ENCODE measurements around the gene FAM114A2. TPM values are rescaled to one million over a fixed set of nuclear protein-coding genes. Genes with fewer than 3 reads are reported as not detected.

The FAM114A2 gene
- total RNA-seq, 2 experiments from 2014 or later: 25.0 to 25.9 TPM

- intact Hi-C loops (cut with micrococcal nuclease): no loop called here
- peaks cover 3% of the 10 kb centered on the region for H3K27me3 Mint-ChIP-seq (ENCODE audit: low read depth)
- no peaks in the 10 kb centered on the region for H3K36me3 Mint-ChIP-seq (ENCODE audit: low read depth)
These were observed 59.5 kb downstream of the FAM114A2 start for GRCh38 chr5:153979028-153979783.

GRCh38 chr5:153974813-153975163 lies 63.9 kb downstream of the FAM114A2 start:
- intact Hi-C loops (cut with micrococcal nuclease): loop anchor here (1.0 kb wide), 7 partner anchors 97 to 666 kb away; no protein-coding TSS in a partner anchor
- Mint-ChIP-seq H3K36me3 (ENCODE audit: low read depth) (no peaks in the 10 kb centered on the region), H3K4me1 (ENCODE audit: low read depth) (no peaks in the 10 kb centered on the region), H3K4me3 (no peak overlapping the region), H3K27me3 (ENCODE audit: low read depth) (peaks cover 3% of the 10 kb centered on the region), H3K9me3 (no peaks in the 10 kb centered on the region), H3K27ac (no peak overlapping the region)
- DNase-seq: no peak
- CTCF ChIA-PET: interaction anchor here (0.6 to 3.7 kb wide), 18 partner anchors 10 to 1414 kb away, joined by 3 to 27 read pairs (median 4); no protein-coding TSS in a partner anchor

More at GRCh38 chr5:153979028-153979783, 59.5 kb downstream of the FAM114A2 start:
- CTCF ChIA-PET: no interaction called here
- no peaks in the 10 kb centered on the region for H3K9me3 Mint-ChIP-seq
- H3K27ac Mint-ChIP-seq: no peak overlapping the region
- H3K4me1 Mint-ChIP-seq (ENCODE audit: low read depth): no peaks in the 10 kb centered on the region
- H3K4me3 Mint-ChIP-seq: no peak overlapping the region
- DNase-seq: no peak

GRCh38 chr5:153974131-153974812 lies 64.4 kb downstream of the FAM114A2 start:
- Mint-ChIP-seq H3K9me3 (no peaks in the 10 kb centered on the region), H3K4me1 (ENCODE audit: low read depth) (no peaks in the 10 kb centered on the region), H3K27ac (no peak overlapping the region), H3K36me3 (ENCODE audit: low read depth) (no peaks in the 10 kb centered on the region), H3K4me3 (no peak overlapping the region), H3K27me3 (ENCODE audit: low read depth) (peaks cover 3% of the 10 kb centered on the region)
- intact Hi-C loops (cut with micrococcal nuclease): loop anchor here (1.0 kb wide), 7 partner anchors 97 to 666 kb away; no protein-coding TSS in a partner anchor
- peak; percentile 58 for DNase-seq
- CTCF ChIA-PET: interaction anchor here (0.7 to 3.7 kb wide), 13 partner anchors 9 to 637 kb away, joined by 3 to 27 read pairs (median 4); no protein-coding TSS in a partner anchor

- H3K4me3 Mint-ChIP-seq: no peak overlapping the region
- intact Hi-C loops (cut with micrococcal nuclease): no loop called here
- no peaks in the 10 kb centered on the region for H3K9me3 Mint-ChIP-seq
- H3K4me1 Mint-ChIP-seq (ENCODE audit: low read depth): no peaks in the 10 kb centered on the region
- no peaks in the 10 kb centered on the region for H3K36me3 Mint-ChIP-seq (ENCODE audit: low read depth)
- CTCF ChIA-PET: no interaction called here
- H3K27ac Mint-ChIP-seq: no peak overlapping the region
- no peak for DNase-seq
- peaks cover 2% of the 10 kb centered on the region for H3K27me3 Mint-ChIP-seq (ENCODE audit: low read depth)
These were observed 66.5 kb downstream of the FAM114A2 start for GRCh38 chr5:153972240-153972639.

- H3K36me3 Mint-ChIP-seq (ENCODE audit: low read depth): no peaks in the 10 kb centered on the region
- H3K27me3 Mint-ChIP-seq (ENCODE audit: low read depth): peaks cover 2% of the 10 kb centered on the region
- H3K4me3 Mint-ChIP-seq: no peak overlapping the region
- no peaks in the 10 kb centered on the region for H3K9me3 Mint-ChIP-seq
- no peaks in the 10 kb centered on the region for H3K4me1 Mint-ChIP-seq (ENCODE audit: low read depth)
- no peak overlapping the region for H3K27ac Mint-ChIP-seq
- DNase-seq: no peak
- intact Hi-C loops (cut with micrococcal nuclease): no loop called here
- CTCF ChIA-PET: no interaction called here
These were observed 68.2 kb downstream of the FAM114A2 start for GRCh38 chr5:153970496-153970895.

GRCh38 chr5:153969563-153969895 lies 69.2 kb downstream of the FAM114A2 start:
- H3K27ac Mint-ChIP-seq: no peak overlapping the region
- no peaks in the 10 kb centered on the region for H3K4me1 Mint-ChIP-seq (ENCODE audit: low read depth)
- intact Hi-C loops (cut with micrococcal nuclease): no loop called here
- H3K4me3 Mint-ChIP-seq: no peak overlapping the region
- no peaks in the 10 kb centered on the region for H3K9me3 Mint-ChIP-seq
- DNase-seq: no peak
- CTCF ChIA-PET: interaction anchor here (1.4 kb wide), 1 partner anchor 103 kb away, joined by 3 read pairs; no protein-coding TSS in a partner anchor
- peaks cover 2% of the 10 kb centered on the region for H3K27me3 Mint-ChIP-seq (ENCODE audit: low read depth)
- no peaks in the 10 kb centered on the region for H3K36me3 Mint-ChIP-seq (ENCODE audit: low read depth)

GRCh38 chr5:153968761-153969562 lies 69.7 kb downstream of the FAM114A2 start:
- intact Hi-C loops (cut with micrococcal nuclease): no loop called here

GRCh38 chr5:153964880-153965645 lies 73.6 kb downstream of the FAM114A2 start:
- Mint-ChIP-seq H3K36me3 (ENCODE audit: low read depth) (no peaks in the 10 kb centered on the region), H3K27me3 (ENCODE audit: low read depth) (peaks cover 2% of the 10 kb centered on the region), H3K27ac (no peak overlapping the region), H3K4me1 (ENCODE audit: low read depth) (peaks cover 7% of the 10 kb centered on the region), H3K9me3 (no peaks in the 10 kb centered on the region), H3K4me3 (no peak overlapping the region)
- intact Hi-C loops (cut with micrococcal nuclease): loop anchor here (1.0 kb wide), 3 partner anchors 469 to 1433 kb away; no protein-coding TSS in a partner anchor
- CTCF ChIA-PET: interaction anchor here (0.5 to 2.7 kb wide), 27 partner anchors 9 to 1843 kb away, joined by 3 to 27 read pairs (median 3); no protein-coding TSS in a partner anchor
- peak; percentile 60 for DNase-seq

More at GRCh38 chr5:153968761-153969562, 69.7 kb downstream of the FAM114A2 start:
- peaks cover 2% of the 10 kb centered on the region for H3K27me3 Mint-ChIP-seq (ENCODE audit: low read depth)
- no peak overlapping the region for H3K4me3 Mint-ChIP-seq
- no peak for DNase-seq
- no peak overlapping the region for H3K27ac Mint-ChIP-seq
- no peaks in the 10 kb centered on the region for H3K36me3 Mint-ChIP-seq (ENCODE audit: low read depth)
- no peaks in the 10 kb centered on the region for H3K4me1 Mint-ChIP-seq (ENCODE audit: low read depth)
- CTCF ChIA-PET: interaction anchor here (0.5 to 1.7 kb wide), 3 partner anchors 13 to 104 kb away, joined by 3 read pairs; no protein-coding TSS in a partner anchor
- H3K9me3 Mint-ChIP-seq: no peaks in the 10 kb centered on the region

- Mint-ChIP-seq H3K36me3 (ENCODE audit: low read depth) (no peaks in the 10 kb centered on the region), H3K27me3 (ENCODE audit: low read depth) (peaks cover 2% of the 10 kb centered on the region), H3K9me3 (no peaks in the 10 kb centered on the region), H3K27ac (no peak overlapping the region), H3K4me1 (ENCODE audit: low read depth) (peaks cover 7% of the 10 kb centered on the region), H3K4me3 (no peak overlapping the region)
- CTCF ChIA-PET: interaction anchor here (0.5 to 2.7 kb wide), 24 partner anchors 8 to 1843 kb away, joined by 3 to 27 read pairs (median 3); no protein-coding TSS in a partner anchor
- intact Hi-C loops (cut with micrococcal nuclease): no loop called here
- no peak for DNase-seq
These were observed 74.4 kb downstream of the FAM114A2 start for GRCh38 chr5:153964191-153964879.

- Mint-ChIP-seq H3K4me3 (no peak overlapping the region), H3K9me3 (no peaks in the 10 kb centered on the region), H3K4me1 (ENCODE audit: low read depth) (peaks cover 7% of the 10 kb centered on the region), H3K27me3 (ENCODE audit: low read depth) (no peaks in the 10 kb centered on the region), H3K27ac (no peak overlapping the region), H3K36me3 (ENCODE audit: low read depth) (no peaks in the 10 kb centered on the region)
- DNase-seq: peak; percentile 17
- intact Hi-C loops (cut with micrococcal nuclease): no loop called here
- CTCF ChIA-PET: interaction anchor here (0.5 to 1.3 kb wide), 2 partner anchors 15 to 38 kb away, joined by 3 to 4 read pairs; no protein-coding TSS in a partner anchor
These were observed 78.2 kb downstream of the FAM114A2 start for GRCh38 chr5:153960269-153961215.

All from activated naive CD4-positive, alpha-beta T cell treated with anti-CD3 and anti-CD28 coated beads for 36 hours (primary cell).